ENCODE results near the gene PHETA1.
"Not testable (repeated sequence)": the region's sequence is repeated elsewhere in the genome, so short reads cannot be mapped to it uniquely, and the experiment has no call there.

The PHETA1 gene

GRCh38 chr12:111353603-111354295, 15.1 kb downstream of the PHETA1 start:
- no peak overlapping the region for H3K9ac ChIP-seq (ENCODE audit: low read depth, low read length)
- no peaks in the 10 kb centered on the region for H3K9me3 ChIP-seq (ENCODE audit: control insufficient read depth, insufficient read depth, low read length)
- no peaks in the 10 kb centered on the region; the same call in 1 of the 2 replicates for H3K4me1 ChIP-seq (ENCODE audit: insufficient read depth, low read length)

GRCh38 chr12:111353026-111353425, 15.9 kb downstream of the PHETA1 start:
- H3K9me3 ChIP-seq (ENCODE audit: control insufficient read depth, insufficient read depth, low read length): no peaks in the 10 kb centered on the region
- no peaks in the 10 kb centered on the region for H3K36me3 ChIP-seq (ENCODE audit: insufficient read depth, low read length)
- no peak overlapping the region for H3K9ac ChIP-seq (ENCODE audit: low read depth, low read length)
- no peaks in the 10 kb centered on the region; the same call in 1 of the 2 replicates for H3K4me1 ChIP-seq (ENCODE audit: insufficient read depth, low read length)

More at GRCh38 chr12:111353603-111354295, 15.1 kb downstream of the PHETA1 start:
- no peaks in the 10 kb centered on the region for H3K36me3 ChIP-seq (ENCODE audit: insufficient read depth, low read length)

GRCh38 chr12:111352296-111352993, 16.4 kb downstream of the PHETA1 start:
- Histone ChIP-seq H3K4me1 (ENCODE audit: insufficient read depth, low read length) (no peaks in the 10 kb centered on the region; the same call in 1 of the 2 replicates), H3K9me3 (ENCODE audit: control insufficient read depth, insufficient read depth, low read length) (no peaks in the 10 kb centered on the region), H3K9ac (ENCODE audit: low read depth, low read length) (no peak overlapping the region), H3K36me3 (ENCODE audit: insufficient read depth, low read length) (no peaks in the 10 kb centered on the region)

GRCh38 chr12:111351026-111351425, 17.9 kb downstream of the PHETA1 start:
- Histone ChIP-seq H3K4me1 (ENCODE audit: insufficient read depth, low read length) (no peaks in the 10 kb centered on the region; the same call in 1 of the 2 replicates), H3K9me3 (ENCODE audit: control insufficient read depth, insufficient read depth, low read length) (no peaks in the 10 kb centered on the region), H3K9ac (ENCODE audit: low read depth, low read length) (no peak overlapping the region), H3K36me3 (ENCODE audit: insufficient read depth, low read length) (no peaks in the 10 kb centered on the region)

GRCh38 chr12:111349748-111350520, 19.0 kb downstream of the PHETA1 start:
- Histone ChIP-seq H3K9ac (ENCODE audit: low read depth, low read length) (no peak overlapping the region), H3K4me1 (ENCODE audit: insufficient read depth, low read length) (no peaks in the 10 kb centered on the region; the same call in 1 of the 2 replicates), H3K9me3 (ENCODE audit: control insufficient read depth, insufficient read depth, low read length) (no peaks in the 10 kb centered on the region)

GRCh38 chr12:111349101-111349747, 19.7 kb downstream of the PHETA1 start:
- H3K36me3 ChIP-seq (ENCODE audit: insufficient read depth, low read length): no peaks in the 10 kb centered on the region
- no peaks in the 10 kb centered on the region; the same call in 1 of the 2 replicates for H3K4me1 ChIP-seq (ENCODE audit: insufficient read depth, low read length)
- no peak overlapping the region for H3K9ac ChIP-seq (ENCODE audit: low read depth, low read length)
- H3K9me3 ChIP-seq (ENCODE audit: control insufficient read depth, insufficient read depth, low read length): no peaks in the 10 kb centered on the region

More at GRCh38 chr12:111349748-111350520, 19.0 kb downstream of the PHETA1 start:
- no peaks in the 10 kb centered on the region for H3K36me3 ChIP-seq (ENCODE audit: insufficient read depth, low read length)

GRCh38 chr12:111347891-111348644, 20.8 kb downstream of the PHETA1 start:
- Histone ChIP-seq H3K9ac (ENCODE audit: low read depth, low read length) (no peak overlapping the region), H3K36me3 (ENCODE audit: insufficient read depth, low read length) (no peaks in the 10 kb centered on the region), H3K9me3 (ENCODE audit: control insufficient read depth, insufficient read depth, low read length) (no peaks in the 10 kb centered on the region), H3K4me1 (ENCODE audit: insufficient read depth, low read length) (no peaks in the 10 kb centered on the region; the same call in 1 of the 2 replicates)

GRCh38 chr12:111344254-111344875, 24.5 kb downstream of the PHETA1 start:
- peaks cover 2% of the 10 kb centered on the region; the same call in 1 of the 2 replicates for H3K4me1 ChIP-seq (ENCODE audit: insufficient read depth, low read length)
- no peaks in the 10 kb centered on the region for H3K36me3 ChIP-seq (ENCODE audit: insufficient read depth, low read length)
- no peaks in the 10 kb centered on the region for H3K9me3 ChIP-seq (ENCODE audit: control insufficient read depth, insufficient read depth, low read length)

GRCh38 chr12:111343181-111343580, 25.7 kb downstream of the PHETA1 start:
- peaks cover 4% of the 10 kb centered on the region; the same call in 1 of the 2 replicates for H3K4me1 ChIP-seq (ENCODE audit: insufficient read depth, low read length)
- no peaks in the 10 kb centered on the region for H3K36me3 ChIP-seq (ENCODE audit: insufficient read depth, low read length)
- H3K9ac ChIP-seq (ENCODE audit: low read depth, low read length): no peak overlapping the region
- no peaks in the 10 kb centered on the region for H3K9me3 ChIP-seq (ENCODE audit: control insufficient read depth, insufficient read depth, low read length)

More at GRCh38 chr12:111344254-111344875, 24.5 kb downstream of the PHETA1 start:
- no peak overlapping the region for H3K9ac ChIP-seq (ENCODE audit: low read depth, low read length)

GRCh38 chr12:111342376-111342775, 26.5 kb downstream of the PHETA1 start:
- peaks cover 4% of the 10 kb centered on the region; the same call in 1 of the 2 replicates for H3K4me1 ChIP-seq (ENCODE audit: insufficient read depth, low read length)
- no peaks in the 10 kb centered on the region for H3K9me3 ChIP-seq (ENCODE audit: control insufficient read depth, insufficient read depth, low read length)
- no peaks in the 10 kb centered on the region for H3K36me3 ChIP-seq (ENCODE audit: insufficient read depth, low read length)
- H3K9ac ChIP-seq (ENCODE audit: low read depth, low read length): no peak overlapping the region

GRCh38 chr12:111341426-111342065, 27.3 kb downstream of the PHETA1 start:
- Histone ChIP-seq H3K4me1 (ENCODE audit: insufficient read depth, low read length) (peaks cover 4% of the 10 kb centered on the region; the same call in 1 of the 2 replicates), H3K9ac (ENCODE audit: low read depth, low read length) (no peak overlapping the region), H3K9me3 (ENCODE audit: control insufficient read depth, insufficient read depth, low read length) (no peaks in the 10 kb centered on the region), H3K36me3 (ENCODE audit: insufficient read depth, low read length) (no peaks in the 10 kb centered on the region)

GRCh38 chr12:111340680-111341079, 28.2 kb downstream of the PHETA1 start:
- not testable (repeated sequence) for H3K9ac ChIP-seq (ENCODE audit: low read depth, low read length); H3K4me1 ChIP-seq (ENCODE audit: insufficient read depth, low read length); H3K36me3 ChIP-seq (ENCODE audit: insufficient read depth, low read length); H3K9me3 ChIP-seq (ENCODE audit: control insufficient read depth, insufficient read depth, low read length)

- Histone ChIP-seq H3K9me3 (ENCODE audit: control insufficient read depth, insufficient read depth, low read length) (no peaks in the 10 kb centered on the region), H3K4me1 (ENCODE audit: insufficient read depth, low read length) (peaks cover 4% of the 10 kb centered on the region; the same call in 1 of the 2 replicates), H3K36me3 (ENCODE audit: insufficient read depth, low read length) (no peaks in the 10 kb centered on the region), H3K9ac (ENCODE audit: low read depth, low read length) (no peak overlapping the region)
These were observed 28.7 kb downstream of the PHETA1 start for GRCh38 chr12:111340231-111340630.
